IPS-18a (cell line): ENCODE measurements around the gene TSPAN16.

ENCODE experiments used
- H3K27ac ChIP-seq: one replicate; pipeline ENCODE4 v1.5.1; 2013; ENCODE audit warnings: low read length
- H3K27me3 ChIP-seq: one replicate; pipeline ENCODE4 v1.6.1; 2013; ENCODE audit warnings: mild to moderate bottlenecking, low read length; ENCODE audit not compliant: control insufficient read depth, insufficient read depth
- H3K36me3 ChIP-seq: one replicate; pipeline ENCODE4 v1.6.1; 2013; ENCODE audit warnings: low read depth, low read length; ENCODE audit not compliant: control insufficient read depth
- H3K4me1 ChIP-seq: one replicate; pipeline ENCODE4 v1.6.1; 2013; ENCODE audit warnings: low read depth, low read length; ENCODE audit not compliant: control insufficient read depth
- H3K4me3 ChIP-seq: one replicate; pipeline ENCODE4 v1.5.1; 2013; ENCODE audit warnings: low read length
- H3K9ac ChIP-seq: one replicate; pipeline ENCODE4 v1.6.1; 2013; ENCODE audit warnings: mild to moderate bottlenecking, low read length, moderate library complexity
- H3K9me3 ChIP-seq: one replicate; pipeline ENCODE4 v1.6.1; 2013; ENCODE audit warnings: low read depth, low read length; ENCODE audit not compliant: control insufficient read depth

The TSPAN16 gene

GRCh38 chr19:11295665-11296245 lies at the start of gene TSPAN16:
TSPAN16 (plus strand) TSS chr19:11296160; CDS start chr19:11296298, 138 bp downstream.
- Histone ChIP-seq H3K27ac (no peak within 1 kb of the TSS), H3K27me3 (no peaks in the 10 kb centered on the region), H3K4me1 (peaks cover 3% of the 10 kb centered on the region), H3K9me3 (no peaks in the 10 kb centered on the region), H3K9ac (no peak within 1 kb of the TSS), H3K4me3 (no peak within 1 kb of the TSS), H3K36me3 (no peaks in the 10 kb centered on the region)

GRCh38 chr19:11246941-11247340 lies 49.0 kb upstream of the TSPAN16 start:
- no peaks in the 10 kb centered on the region for H3K9me3 ChIP-seq
- no peaks in the 10 kb centered on the region for H3K27me3 ChIP-seq

GRCh38 chr19:11247391-11247790 lies 48.6 kb upstream of the TSPAN16 start:
- Histone ChIP-seq H3K36me3 (peaks cover 27% of the 10 kb centered on the region), H3K4me1 (no peaks in the 10 kb centered on the region), H3K9me3 (no peaks in the 10 kb centered on the region), H3K27ac (no peak overlapping the region), H3K27me3 (no peaks in the 10 kb centered on the region), H3K9ac (no peak overlapping the region), H3K4me3 (no peak overlapping the region)

More at GRCh38 chr19:11246941-11247340, 49.0 kb upstream of the TSPAN16 start:
- Histone ChIP-seq H3K9ac (no peak overlapping the region), H3K27ac (no peak overlapping the region), H3K4me1 (no peaks in the 10 kb centered on the region), H3K36me3 (peaks cover 23% of the 10 kb centered on the region), H3K4me3 (no peak overlapping the region)

- Histone ChIP-seq H3K9me3 (no peaks in the 10 kb centered on the region), H3K27me3 (no peaks in the 10 kb centered on the region), H3K27ac (no peak overlapping the region), H3K4me3 (no peak overlapping the region), H3K4me1 (no peaks in the 10 kb centered on the region), H3K36me3 (peaks cover 29% of the 10 kb centered on the region), H3K9ac (no peak overlapping the region)
These were observed 48.0 kb upstream of the TSPAN16 start for GRCh38 chr19:11247934-11248333.

- Histone ChIP-seq H3K27ac (no peak overlapping the region), H3K9ac (no peak overlapping the region), H3K4me3 (no peak overlapping the region), H3K4me1 (no peaks in the 10 kb centered on the region), H3K9me3 (no peaks in the 10 kb centered on the region), H3K36me3 (peaks cover 29% of the 10 kb centered on the region), H3K27me3 (no peaks in the 10 kb centered on the region)
These were observed 47.1 kb upstream of the TSPAN16 start for GRCh38 chr19:11248852-11249251.

GRCh38 chr19:11251217-11251616 lies 44.7 kb upstream of the TSPAN16 start:
- Histone ChIP-seq H3K4me1 (no peaks in the 10 kb centered on the region), H3K9me3 (no peaks in the 10 kb centered on the region), H3K4me3 (no peak overlapping the region), H3K27ac (no peak overlapping the region), H3K9ac (no peak overlapping the region), H3K27me3 (no peaks in the 10 kb centered on the region), H3K36me3 (peaks cover 29% of the 10 kb centered on the region)

GRCh38 chr19:11251650-11252314 lies 44.2 kb upstream of the TSPAN16 start:
- Histone ChIP-seq H3K27ac (no peak overlapping the region), H3K9ac (no peak overlapping the region), H3K4me1 (no peaks in the 10 kb centered on the region), H3K9me3 (no peaks in the 10 kb centered on the region), H3K27me3 (no peaks in the 10 kb centered on the region), H3K4me3 (no peak overlapping the region), H3K36me3 (peaks cover 29% of the 10 kb centered on the region)

GRCh38 chr19:11252665-11253355 lies 43.1 kb upstream of the TSPAN16 start:
- Histone ChIP-seq H3K4me3 (no peak overlapping the region), H3K4me1 (no peaks in the 10 kb centered on the region), H3K36me3 (peaks cover 25% of the 10 kb centered on the region), H3K27me3 (no peaks in the 10 kb centered on the region), H3K9me3 (no peaks in the 10 kb centered on the region), H3K9ac (no peak overlapping the region), H3K27ac (no peak overlapping the region)

GRCh38 chr19:11254666-11255065 lies 41.3 kb upstream of the TSPAN16 start:
- H3K4me3 ChIP-seq: no peak overlapping the region
- peaks cover 19% of the 10 kb centered on the region for H3K36me3 ChIP-seq
- no peak overlapping the region for H3K9ac ChIP-seq
- H3K9me3 ChIP-seq: no peaks in the 10 kb centered on the region
- no peaks in the 10 kb centered on the region for H3K27me3 ChIP-seq
- H3K4me1 ChIP-seq: no peaks in the 10 kb centered on the region
- no peak overlapping the region for H3K27ac ChIP-seq

- no peaks in the 10 kb centered on the region for H3K27me3 ChIP-seq
- no peak overlapping the region for H3K4me3 ChIP-seq
- H3K9ac ChIP-seq: no peak overlapping the region
These were observed 39.8 kb upstream of the TSPAN16 start for GRCh38 chr19:11256189-11256588.

GRCh38 chr19:11257846-11258380 lies 38.0 kb upstream of the TSPAN16 start:
- Histone ChIP-seq H3K27ac (no peak overlapping the region), H3K4me1 (no peaks in the 10 kb centered on the region), H3K9ac (no peak overlapping the region), H3K4me3 (no peak overlapping the region), H3K27me3 (no peaks in the 10 kb centered on the region), H3K9me3 (no peaks in the 10 kb centered on the region), H3K36me3 (no peaks in the 10 kb centered on the region)

More at GRCh38 chr19:11256189-11256588, 39.8 kb upstream of the TSPAN16 start:
- H3K4me1 ChIP-seq: no peaks in the 10 kb centered on the region
- H3K9me3 ChIP-seq: no peaks in the 10 kb centered on the region
- peaks cover 11% of the 10 kb centered on the region for H3K36me3 ChIP-seq
- H3K27ac ChIP-seq: no peak overlapping the region
